GM19452 (cell line): ENCODE data around the gene NFU1.
"Not testable (repeated sequence)": the region's sequence is repeated elsewhere in the genome, so short reads cannot be mapped to it uniquely, and the experiment has no call there.

Experiments used
- ATAC-seq: cut with Tn5 transposase; IDR thresholded peaks from one replicate; pipeline ENCODE4 v1.9.1; 2021; ENCODE audit not compliant: unreplicated experiment

Gene NFU1

DNA sequence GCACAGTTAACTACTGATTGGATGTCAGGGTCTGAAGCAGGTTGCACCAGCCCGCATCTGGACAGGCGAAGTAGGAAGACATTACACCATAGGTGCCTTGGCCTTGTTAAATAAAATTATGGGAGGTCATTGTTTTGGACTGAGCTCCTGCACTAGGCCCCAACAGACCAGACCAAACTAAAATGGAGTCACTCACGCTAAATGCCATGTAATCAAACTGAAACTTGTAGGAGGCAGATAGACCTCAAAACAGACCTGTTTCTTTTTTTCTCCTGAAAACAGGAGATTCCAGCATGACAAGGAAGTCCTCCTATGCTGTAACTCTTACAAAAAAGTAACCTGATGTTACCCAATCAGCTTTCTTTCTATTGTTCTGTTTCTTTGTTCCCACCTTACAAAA is 15.5 kb upstream of the NFU1 start:
- no peak for ATAC-seq

DNA sequence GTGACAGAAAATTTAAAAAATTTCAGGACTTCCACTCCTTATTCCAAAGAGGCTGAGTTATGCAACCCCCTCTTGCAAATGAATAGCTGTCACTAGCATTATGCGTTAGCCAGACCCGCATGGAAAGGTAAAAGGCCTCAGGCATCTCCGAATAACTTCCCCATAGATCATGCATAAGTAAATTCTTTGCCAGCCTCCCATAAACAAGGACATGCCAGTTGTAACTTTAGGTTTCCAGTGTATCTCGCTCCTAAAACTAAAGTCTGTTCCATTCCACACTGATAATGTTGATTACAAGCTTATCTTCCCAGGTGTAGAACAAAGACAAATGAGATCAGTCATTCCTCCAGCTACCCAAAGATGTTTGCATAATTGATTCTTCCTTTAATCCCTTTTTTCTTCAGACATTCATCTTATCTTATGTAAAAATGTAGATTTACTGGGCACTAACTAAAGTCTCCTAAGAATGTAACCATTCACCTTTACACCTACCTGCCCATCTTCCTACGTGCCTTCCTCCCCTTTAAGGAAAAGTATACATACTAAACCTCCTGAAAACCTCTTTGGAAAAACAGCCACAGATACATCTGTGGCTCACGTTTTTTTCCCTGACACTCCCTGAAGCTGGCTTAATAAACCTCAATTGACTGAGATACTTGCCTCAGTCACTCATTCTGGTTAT is 13.6 kb upstream of the NFU1 start:
- no peak for ATAC-seq

- no peak for ATAC-seq
Measured at GRCh38 chr2:69449906-69450305, 12.7 kb upstream of the NFU1 start.

- not testable (repeated sequence) for ATAC-seq
Measured at GRCh38 chr2:69443673-69444072, 6.4 kb upstream of the NFU1 start.

- not testable (repeated sequence) for ATAC-seq
Measured at GRCh38 chr2:69439499-69439898, 2.3 kb upstream of the NFU1 start.

DNA sequence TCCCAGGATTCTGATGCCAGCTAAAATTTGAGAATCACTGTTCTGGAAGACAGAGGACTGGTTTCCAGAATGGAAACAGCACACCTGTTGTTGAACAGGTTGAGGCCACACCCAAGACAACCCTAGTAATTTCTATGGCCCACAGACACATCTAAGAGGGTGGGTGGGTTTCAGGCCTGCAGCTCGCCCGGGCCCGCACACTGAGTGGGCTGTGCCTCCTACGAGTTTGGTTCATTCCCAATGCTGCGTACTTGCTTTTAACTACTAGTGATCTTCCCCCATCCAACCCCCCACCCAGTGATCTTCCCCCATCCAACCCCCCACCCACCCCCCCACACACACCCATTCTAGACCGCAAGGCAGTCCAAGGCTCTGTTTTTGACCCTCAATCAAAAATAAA is 1.3 kb upstream of the NFU1 start:
- no peak for ATAC-seq

DNA sequence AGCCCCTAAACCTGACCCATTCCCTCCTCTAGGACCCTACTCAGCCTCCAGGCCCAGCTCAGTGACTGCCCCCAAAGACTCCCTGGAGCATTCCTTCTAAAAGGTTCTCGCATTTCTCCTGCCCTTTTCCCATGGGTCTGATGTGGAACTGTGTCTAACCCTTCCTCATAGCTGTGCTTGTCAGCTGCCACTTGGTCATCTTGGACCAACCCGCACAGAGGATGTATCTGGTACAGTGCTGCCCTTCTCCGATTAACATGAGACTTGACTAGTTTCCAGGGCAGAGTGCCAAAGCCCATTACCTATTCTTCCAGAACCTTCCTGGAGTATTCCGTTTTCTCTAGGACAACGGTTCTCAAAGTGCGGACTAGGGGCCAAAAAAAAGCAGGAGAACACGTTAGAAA is 518 bp upstream of the NFU1 start:
- no peak for ATAC-seq

DNA sequence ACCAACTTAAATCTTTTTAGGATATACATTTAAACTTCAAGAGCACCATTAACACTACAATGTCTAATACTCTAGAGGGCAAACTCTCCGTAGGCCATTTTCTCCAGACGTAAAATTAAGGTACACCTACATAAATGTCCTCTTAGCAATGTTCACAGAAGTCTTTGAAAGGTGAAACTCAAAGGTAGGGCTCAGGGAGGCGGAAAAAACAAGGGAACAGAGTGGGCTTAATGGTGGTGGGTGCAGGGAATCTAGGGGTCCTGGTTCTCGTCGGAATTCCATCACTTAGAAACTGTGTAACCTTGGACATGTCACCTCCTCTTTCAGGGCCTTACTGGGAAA is 668 bp downstream of the NFU1 start:
- ATAC-seq = no peak

GRCh38 chr2:69434753-69435152 is 2.5 kb downstream of the NFU1 start:
- ATAC-seq = no peak

DNA sequence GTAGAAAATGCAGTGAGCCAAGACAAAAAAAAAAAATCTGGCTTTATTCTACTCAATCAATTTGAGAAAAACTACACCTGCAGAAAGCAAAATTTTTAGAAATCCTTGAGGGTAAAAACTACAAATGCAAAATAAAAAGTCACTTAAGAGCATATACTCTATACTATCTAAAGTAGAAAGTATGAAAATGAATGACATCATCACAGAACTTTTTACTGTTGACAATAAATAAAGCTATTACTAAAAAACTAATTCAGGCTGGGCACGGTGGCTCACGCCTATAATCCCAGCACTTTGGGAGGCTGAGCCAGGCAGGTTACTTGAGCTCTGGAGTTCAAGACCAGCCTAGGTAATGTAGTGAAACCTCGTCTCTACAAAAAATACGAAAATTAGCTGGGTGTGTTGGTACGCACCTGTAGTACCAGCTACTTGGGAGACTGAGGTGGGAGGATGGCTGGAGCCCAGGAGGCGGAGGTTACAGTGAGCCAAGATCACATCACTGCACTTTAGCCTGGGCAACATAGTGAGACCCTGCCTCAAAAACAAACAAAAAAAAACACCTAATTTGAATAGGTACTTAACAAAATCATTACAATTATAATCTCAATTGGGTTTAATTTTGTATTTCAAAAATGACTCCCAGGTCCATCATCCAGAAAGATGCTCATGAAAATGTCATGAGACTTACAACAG is 7.6 kb downstream of the NFU1 start:
- ATAC-seq = no peak

- no peak for ATAC-seq
Measured at GRCh38 chr2:69428981-69429380, 8.3 kb downstream of the NFU1 start.

GRCh38 chr2:69424419-69424818 is 12.8 kb downstream of the NFU1 start:
- ATAC-seq = no peak

- no peak for ATAC-seq
Measured at GRCh38 chr2:69422198-69422597, 15.0 kb downstream of the NFU1 start.

- ATAC-seq = not testable (repeated sequence)
Measured at GRCh38 chr2:69419111-69419510, 18.1 kb downstream of the NFU1 start.

DNA sequence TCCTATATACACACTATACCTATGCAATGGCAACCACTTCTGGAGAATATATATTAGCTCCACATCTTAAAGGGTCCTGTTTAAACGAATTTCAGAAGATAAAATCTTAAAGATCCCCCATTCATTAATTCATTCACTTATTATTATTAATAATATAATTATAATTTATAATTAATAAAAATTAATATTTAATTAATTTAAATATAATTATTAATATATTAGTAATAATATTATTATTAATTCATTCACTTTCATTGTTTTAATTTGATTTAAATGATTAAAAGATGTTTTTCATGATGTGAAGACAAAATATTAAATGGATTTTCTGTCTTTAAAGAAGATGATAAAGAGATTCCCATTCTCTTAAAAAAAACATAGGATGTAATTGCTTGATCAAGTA is 21.1 kb downstream of the NFU1 start:
- ATAC-seq = no peak

GRCh38 chr2:69411120-69411519 is 26.1 kb downstream of the NFU1 start:
- ATAC-seq = no peak

GRCh38 chr2:69405306-69405705 is 31.9 kb downstream of the NFU1 start:
- no peak for ATAC-seq

GRCh38 chr2:69400121-69400520 is 37.1 kb downstream of the NFU1 start:
- no peak for ATAC-seq

- no peak for ATAC-seq
Measured at GRCh38 chr2:69397234-69397633, 40.0 kb downstream of the NFU1 start.

DNA sequence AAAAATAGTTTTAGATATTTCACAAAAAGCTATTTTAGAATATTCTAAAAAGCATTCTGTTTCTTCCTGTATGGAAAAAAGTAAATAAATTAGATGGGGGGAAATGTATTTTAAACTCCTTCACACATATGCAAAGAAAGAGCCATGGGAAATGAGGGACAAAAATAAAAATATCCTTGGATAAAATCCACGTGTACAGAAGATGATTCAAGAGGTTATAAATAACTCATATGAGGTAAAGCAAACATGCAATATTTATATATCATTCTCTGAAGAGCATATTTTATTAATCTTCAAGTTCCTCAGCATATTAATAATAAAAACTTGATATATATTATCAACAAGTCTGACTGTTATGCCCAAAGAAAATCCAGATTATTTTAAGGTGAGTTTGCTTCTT is 41.4 kb downstream of the NFU1 start:
- ATAC-seq = no peak

- ATAC-seq = no peak
Measured at GRCh38 chr2:69393963-69394362, 43.3 kb downstream of the NFU1 start.

DNA sequence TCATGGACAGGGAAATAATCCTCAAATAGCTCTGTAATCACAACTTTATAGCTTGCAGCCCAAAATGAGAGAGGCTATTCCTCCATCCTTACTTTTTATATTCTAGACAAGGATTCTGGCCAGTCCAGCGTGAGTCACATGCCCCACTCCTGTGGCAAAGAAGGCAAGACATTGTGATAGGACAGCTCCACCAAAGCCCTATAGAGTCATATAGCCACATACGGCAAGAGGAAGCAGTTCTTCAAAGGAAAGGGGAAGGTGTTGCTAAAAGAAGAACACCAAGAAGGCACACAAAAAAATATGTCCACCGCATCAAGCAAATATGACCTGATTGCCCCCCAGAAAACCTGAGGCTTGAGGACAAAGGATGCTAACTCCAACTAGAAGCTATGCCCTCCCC is 46.8 kb downstream of the NFU1 start:
- ATAC-seq = no peak

- ATAC-seq = no peak
Measured at GRCh38 chr2:69390001-69390400, 47.2 kb downstream of the NFU1 start.
